HG03097 (cell line): ENCODE data around the gene GSK3B.
A peak's percentile ranks its signal among the peaks of the same experiment; 100 is the strongest.

Experiments used
- ATAC-seq: cut with Tn5 transposase; IDR thresholded peaks from one replicate; pipeline ENCODE4 v1.9.1; 2021; ENCODE audit not compliant: unreplicated experiment, low FRiP score

GSK3B gene

DNA sequence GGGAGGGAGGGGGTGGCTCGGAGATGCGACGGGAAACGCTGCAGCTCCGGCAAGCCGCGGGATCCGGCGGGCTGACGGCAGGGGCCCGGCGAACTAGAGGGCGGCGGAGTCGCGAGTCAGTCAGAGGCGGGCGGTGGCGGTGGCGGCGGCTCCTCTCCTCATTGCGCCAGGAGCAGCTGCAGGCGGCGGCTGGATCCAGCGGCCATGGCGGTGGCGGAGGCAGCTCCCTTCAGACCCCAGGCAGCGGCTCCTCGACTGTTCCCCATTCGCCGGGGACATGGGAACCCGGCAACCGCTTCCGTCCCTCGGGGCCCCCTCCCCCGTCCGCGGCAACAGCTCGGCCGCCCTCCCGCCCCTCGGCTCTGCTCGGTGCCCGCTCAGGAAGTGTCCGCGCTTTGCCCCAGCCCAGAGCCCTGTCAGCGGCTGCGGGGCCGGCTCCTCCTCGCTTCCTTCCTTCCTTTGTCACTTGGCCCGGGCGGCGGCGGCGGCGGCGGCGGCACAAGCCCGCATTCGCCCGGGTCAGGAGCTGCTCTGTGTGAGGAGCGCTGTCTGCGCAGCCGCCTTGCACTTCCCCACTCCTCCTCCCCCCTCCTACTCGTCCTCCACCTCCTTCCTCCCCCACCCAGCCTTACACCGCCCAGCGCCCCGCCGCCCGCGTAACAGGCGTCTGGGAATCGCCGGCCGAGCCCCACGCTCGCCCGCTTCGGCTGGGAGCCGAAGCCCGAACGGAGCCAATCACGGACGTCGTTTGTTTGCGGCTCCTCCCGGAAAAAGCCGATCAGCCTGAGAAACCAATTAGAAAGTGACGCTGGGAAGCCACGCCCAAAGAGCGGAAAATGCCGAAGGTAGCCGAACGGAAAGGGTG is at the start of gene GSK3B:
GSK3B (minus strand) TSS at position 537 of the 865 bp plus-strand sequence. CDS start 1,013 bp downstream, outside the sequence.
- ATAC-seq = peak; percentile 42

DNA sequence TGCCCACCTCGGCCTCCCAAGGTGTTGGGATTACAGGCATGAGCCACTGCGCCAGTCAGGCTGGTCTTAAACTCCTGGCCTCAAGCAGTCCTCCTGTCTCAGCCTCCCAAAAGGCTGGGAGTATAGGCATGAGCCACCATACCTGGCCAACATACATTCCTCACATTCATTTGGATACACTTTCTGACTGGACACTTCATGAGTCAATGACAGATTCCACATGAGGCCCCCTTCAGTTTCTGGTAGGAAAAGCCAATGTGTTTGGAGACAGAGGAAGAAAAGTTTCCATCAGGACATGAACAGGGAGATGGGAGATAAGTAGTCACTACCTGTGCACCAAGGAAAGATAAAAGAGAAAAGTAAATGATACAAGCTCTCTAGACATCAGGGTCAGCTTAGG is 49.4 kb upstream of the GSK3B start:
- ATAC-seq = no peak

DNA sequence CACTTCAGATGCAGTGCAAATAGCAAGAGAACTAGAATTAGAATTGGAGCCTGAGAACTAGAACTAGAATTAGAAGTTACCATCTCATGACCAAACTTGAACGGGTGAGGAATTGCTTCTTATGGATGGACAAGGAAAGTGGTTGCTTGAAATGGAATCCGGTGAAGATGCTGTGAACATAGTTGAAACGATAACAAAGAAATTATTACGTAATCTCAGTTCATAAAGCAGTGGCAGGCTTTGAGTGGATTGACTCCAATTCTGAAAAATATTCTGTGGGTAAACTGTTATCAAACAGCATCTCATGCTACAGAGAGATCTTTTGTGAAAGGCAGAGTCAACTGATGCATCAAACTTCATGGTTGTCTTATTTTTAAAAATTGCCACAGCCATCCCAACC is 48.0 kb upstream of the GSK3B start:
- ATAC-seq = no peak

DNA sequence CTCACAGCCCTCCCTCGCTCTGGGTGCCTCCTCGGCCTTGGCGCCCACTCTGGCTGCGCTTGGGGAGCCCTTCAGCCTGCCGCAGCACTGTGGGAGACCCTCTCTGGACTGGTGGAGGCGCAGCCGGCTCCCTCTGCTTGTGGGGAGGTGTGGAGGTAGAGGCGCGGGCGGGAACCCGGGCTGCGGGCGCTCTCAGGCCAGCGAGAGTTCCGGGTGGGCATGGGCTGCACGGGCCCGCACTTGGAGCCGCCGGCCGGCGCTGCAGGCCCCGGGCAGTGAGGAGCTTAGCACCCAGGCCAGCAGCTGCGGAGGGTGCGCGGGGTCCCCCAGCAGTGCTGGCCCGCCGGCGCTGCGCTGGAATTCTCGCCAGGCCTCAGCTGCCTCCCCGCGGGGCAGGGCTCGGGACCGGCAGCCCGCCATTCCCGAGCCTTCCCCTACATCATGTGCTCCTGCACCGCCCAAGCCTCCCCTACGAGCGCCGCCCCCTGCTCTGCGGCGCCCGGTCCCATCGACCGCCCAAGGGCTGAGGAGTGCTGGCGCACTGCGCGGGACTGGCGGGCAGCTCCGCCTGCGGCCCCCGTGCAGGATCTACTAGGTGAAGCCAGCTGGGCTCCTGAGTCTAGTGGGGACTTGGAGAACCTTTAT is 46.0 kb upstream of the GSK3B start:
- ATAC-seq = no peak

DNA sequence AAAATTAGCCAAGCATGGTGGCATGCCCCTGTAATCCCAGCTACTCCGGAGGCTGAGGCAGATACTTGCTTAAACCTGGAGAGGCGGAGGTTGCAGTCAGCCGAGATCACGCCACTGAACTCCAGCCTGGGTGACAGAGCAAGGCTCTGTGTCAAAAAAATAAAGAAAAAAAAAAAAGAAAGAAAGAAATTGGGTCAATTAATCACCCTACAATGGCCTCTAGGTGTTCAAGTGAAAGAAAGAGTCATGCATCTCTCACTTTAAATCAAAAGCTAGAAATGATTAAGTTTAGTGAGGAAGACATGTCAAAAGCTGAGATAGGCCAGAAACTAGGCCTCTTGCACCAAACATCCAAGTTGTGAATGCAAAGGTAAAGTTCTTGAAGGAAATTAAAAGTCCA is 44.9 kb upstream of the GSK3B start:
- ATAC-seq = no peak

DNA sequence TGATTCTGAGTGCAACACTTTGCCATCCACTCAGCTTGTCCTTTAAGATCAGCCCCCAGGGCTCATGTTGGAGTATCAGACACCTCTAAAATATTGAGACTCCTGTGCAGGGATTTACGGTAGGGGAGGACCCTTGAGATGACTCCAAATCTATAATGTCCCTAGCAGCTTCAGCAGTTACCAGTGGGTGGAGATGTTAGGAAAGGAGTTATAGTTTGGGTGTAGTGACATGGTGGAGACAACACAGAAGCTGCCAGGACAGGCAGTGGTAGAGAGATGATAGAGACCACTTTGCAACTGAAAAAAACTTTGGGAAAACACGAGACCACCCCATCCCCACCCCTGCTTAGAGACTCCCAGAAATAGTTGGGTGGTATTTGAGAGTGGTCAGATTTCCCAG is 43.3 kb upstream of the GSK3B start:
- no peak for ATAC-seq

DNA sequence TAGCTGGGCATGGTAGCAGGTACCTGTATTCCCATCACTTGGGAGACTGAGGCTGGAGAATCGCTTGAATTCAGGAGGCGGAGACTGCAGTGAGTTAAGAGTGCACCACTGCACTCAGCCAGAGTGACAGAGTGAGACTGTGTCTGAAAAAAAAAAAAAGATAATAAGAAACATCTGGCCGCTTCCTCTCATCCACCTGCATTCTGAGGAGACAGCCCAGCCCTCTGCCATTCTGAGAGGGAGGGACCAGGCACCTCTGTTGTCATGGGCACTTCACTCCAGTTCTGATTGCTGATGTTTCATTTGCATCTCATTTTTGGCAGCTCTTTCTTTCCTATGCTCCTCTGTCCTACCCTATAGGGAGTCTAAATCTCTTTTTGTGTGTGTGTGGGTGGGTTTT is 36.4 kb upstream of the GSK3B start:
- ATAC-seq = no peak

DNA sequence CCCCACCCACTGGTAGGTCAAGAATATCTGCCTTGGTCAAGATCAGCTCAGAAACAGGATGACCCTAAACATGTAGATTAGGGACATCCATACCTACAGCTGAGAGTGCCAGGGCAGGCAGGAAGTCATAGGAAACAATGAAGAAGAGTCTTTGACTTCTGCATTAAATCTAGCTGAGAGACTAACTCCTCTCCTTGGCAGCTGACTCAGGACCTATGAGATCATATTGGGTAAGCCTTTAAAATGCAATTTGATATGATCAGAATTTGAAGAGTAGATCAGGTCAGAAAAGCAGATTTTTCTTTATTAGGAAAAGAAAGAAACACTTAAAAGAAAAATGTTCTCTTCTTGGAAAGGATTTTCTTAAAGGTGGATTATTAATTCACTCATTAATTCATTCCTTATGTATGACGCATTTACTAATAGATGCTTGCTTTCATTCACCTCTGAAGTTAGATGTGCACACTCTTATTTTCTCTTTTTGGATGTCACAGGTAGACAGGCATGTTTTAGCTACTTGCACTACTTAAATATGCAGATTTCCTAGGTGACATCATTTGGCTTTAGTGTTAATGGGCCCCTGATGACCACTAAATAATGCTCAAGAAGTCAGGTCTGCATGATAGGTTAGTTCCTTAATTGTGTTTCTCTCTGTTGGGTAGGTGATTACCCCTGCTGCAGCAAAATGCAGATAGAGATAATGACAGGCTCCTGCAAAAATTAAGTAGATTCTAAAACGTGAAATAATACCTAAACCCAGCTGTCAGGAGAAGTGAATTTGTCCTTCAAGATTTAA is 35.7 kb upstream of the GSK3B start:
- no peak for ATAC-seq

DNA sequence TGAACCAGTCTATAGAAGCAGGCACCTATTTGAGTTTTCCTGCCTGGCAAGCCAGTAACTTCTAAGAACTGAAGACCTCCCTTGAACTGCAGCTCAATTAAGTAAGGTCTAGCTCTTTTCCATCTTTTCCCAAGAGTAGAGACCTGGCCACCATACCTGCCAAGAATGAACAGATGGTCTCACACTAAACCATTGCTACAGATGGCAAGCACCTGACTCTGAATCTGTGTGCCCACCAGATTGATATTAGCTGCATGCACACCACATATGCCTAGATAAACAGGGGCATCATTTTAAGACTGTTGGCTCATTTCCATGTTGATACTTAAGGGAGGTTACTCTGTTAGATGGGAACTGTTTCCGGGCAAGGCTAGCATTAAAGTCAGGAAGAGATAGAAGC is 34.8 kb upstream of the GSK3B start:
- no peak for ATAC-seq

DNA sequence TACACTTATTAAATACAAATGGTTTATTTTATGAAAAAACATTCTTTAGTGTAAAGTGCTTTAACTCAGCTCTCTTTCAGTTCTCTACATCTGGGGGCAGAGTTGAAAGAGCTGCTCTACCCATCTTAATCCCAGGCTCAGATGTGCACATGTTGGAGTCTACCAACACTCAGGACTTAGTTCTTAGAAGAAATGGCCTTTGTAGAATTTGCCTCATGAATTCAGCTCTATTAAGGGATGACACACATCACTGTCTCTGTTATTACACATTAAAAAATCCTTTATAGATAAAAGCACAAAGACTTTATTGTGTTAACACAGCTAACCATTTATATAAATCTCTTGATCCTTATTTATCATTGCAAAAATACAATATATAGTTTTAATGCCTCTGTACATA is 31.7 kb upstream of the GSK3B start:
- no peak for ATAC-seq

DNA sequence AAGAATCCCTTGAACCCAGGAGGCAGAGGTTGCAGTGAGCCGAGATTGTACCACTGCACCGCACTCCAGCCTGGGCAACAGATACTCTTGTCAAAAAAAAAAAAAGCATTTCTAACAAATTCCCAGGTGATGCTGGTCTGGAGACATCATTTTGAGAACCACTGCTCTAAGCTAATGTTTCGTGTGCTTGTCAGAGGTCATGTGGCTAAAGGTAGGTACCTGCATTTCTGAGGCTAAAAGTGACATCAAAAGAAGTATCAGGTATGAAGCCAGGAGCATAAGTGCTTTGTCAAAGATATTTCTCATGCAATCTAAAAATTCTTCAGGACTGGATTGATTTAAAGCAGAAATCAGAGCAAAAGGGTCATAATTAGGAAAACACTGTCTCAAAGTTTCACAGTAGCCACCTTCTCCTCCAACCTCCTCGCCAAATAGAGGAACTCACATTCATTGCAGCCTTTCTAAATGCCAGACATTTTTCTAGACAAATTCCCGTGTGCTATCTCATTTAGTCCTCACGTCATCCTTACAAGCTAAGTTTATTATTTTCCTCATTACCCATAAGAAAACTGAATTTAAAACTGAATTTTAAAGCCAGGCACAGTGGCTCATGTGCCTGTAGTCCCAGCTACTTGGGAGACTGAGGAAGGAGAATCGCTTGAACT is 25.7 kb upstream of the GSK3B start:
- no peak for ATAC-seq

DNA sequence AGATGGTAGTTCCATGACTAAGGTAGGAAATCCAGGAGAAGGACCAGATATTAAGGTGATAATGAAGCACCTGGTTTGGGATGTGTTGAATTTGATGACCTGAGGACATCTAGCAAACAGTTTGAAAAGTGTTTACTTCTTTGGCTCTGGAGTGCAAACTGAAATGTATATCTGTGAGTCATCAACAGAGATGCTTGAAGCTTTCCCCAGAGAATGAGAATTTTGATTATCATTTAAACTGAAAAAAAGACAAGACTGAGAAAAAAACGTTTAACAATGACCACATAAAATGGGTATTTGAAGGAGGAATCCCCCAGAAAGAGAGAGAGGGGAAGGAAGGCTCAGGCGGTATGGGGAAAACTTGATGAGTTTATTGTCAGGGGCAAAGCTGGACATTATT is 20.7 kb upstream of the GSK3B start:
- no peak for ATAC-seq

DNA sequence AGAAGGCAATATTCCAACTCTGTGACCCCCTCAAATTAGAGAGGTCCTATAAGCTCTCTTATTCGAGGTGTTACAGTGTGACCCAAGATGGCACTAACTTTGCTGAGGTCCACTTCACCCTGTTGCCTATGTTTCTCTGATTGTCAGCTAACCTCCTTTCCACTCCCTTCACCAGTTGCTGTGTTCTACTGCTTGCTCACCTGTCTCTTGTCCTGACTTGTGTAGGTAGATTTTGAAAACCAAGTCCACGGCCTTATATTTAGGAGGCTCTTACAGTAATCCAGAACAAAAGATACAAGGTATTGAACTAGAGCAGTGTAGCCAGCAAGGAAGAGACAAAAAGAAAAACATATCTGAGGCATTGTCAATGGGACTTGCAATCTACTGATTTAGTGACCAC is 20.1 kb upstream of the GSK3B start:
- no peak for ATAC-seq

DNA sequence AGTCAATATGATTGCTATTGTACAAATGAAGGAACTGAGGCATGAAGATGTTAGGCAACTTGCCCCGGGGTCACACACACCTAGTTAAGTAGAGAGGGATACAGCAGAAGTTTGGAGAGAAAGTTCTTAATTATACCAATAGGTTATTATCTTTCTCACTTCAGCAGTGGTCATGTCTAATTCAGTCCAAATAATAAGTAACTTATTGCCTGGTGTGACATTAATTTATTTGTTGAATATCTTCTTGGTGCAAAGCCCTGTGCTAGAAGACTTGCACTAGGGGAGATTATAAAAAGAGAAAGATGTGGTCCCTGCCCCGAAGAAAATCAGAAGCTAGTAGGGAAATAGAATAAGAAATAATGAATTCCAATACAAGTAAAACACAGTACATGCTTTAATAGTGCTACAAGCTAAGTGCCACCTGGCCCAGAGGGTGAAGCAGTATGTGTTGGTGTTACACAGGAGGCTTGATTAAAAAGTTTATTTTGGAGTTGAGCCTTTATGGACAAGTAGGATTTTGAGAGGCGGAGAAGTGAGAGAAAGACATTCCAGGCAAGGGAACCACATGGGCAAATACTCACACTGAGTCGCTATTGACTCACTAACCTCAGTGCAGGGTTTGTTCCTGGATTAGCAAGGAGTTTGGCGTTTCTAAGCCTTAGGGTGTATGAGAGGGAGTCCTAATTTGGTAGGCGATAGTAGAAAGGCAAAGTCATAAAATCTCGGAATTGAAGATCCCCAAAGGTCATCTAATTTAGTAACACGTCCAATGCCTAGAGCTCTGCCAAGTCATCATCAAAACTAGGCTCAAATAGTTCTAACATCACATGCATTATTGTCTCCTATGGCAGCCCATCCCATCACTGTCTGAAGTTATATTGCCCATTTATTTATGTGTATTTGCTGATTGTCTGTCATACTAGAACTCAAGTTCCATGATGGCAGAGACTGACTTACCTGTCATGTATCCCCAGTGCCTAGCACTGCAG is 19.2 kb upstream of the GSK3B start:
- no peak for ATAC-seq

DNA sequence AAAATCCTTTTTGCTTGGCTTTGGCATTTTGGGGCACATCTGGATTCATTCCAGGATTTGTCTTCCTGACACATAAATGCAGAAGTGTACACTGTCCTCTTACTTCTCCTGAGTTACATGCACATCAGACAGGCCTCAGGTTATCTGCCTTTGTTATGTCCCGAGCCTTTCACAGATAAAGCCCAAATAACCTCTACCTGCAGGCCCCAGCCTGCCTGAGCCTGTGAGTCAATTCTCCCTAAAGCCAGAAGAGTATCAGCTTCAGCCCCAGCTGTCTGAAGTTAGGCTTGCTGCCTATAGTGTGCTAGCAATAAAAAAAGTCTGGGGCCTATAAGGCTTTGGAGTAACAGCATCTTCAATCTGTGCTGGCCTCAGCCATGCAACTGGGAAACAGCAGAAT is 17.7 kb upstream of the GSK3B start:
- no peak for ATAC-seq

DNA sequence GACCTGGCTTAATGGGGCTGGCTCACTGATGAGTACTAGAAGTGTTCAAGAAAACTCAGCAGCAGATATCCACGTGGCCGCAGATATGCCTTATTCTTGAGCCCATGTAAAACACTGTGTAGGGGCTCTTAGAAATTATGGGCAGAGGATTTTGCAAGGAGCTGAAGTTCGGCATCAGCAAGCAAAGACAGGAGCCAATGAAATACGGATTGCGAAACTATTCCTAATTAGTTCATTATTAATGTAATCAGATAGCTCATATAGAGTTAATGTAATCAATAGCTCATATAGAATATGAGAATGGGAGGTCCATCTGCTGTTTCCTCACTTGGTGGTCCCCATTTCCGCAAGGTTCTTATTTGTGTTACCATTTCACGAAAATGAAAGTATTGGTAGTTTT is 9.0 kb upstream of the GSK3B start:
- ATAC-seq = no peak

DNA sequence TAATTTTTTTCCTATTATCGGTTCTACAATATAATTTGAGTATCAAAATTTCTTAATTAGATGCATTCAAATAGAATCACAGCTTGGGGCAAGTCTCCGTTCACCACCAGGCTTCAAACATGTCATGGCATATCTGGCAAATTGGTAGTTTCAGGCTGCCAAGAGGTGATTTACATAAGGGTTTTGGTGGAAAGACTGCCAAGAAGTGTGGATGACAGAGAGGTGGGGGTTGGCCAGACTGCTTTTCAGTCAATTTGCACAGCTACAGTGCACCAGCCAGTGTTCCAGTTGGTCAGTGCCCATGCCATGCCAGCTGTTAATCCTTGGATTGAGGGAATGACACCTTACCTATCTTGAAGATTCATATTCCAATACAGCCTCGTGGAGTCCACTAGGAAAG is 8.4 kb upstream of the GSK3B start:
- ATAC-seq = no peak

DNA sequence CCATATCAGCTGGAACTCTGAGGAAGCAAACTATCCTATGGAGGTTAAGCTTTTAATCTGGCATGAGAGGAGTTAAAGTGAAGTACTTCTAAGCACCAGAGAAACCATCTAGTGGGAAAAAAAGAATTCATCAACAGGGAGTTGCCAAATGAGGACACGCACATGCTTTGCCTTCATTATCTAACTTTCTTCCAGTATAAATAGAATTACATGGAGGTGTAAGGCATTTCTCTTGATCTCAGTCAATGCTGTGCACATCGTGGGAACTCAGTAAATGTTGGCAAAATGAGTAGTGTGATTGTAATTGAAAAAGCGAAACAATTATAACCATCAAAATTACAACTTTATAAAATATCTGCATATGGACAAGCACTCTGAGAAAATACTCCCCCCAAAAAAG is 8.0 kb upstream of the GSK3B start:
- no peak for ATAC-seq

DNA sequence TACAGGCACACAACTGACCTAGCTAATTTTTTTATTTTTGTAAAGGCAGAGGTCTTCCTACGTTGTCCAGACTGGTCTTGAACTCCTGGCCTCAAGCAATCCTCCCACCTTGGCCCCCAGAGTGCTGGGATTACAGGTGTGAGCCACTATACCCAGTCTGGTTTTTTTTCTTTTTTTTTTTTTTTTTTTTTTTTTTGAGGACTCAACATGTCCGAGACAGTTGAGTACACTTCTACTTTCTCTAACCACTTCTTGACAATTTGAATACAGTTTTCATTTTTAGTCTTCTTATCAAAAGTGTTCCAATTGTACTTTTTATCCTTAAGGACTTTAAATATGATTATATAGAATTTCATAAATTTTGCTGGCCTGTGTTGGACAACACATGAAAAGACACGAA is 7.4 kb upstream of the GSK3B start:
- ATAC-seq = no peak

DNA sequence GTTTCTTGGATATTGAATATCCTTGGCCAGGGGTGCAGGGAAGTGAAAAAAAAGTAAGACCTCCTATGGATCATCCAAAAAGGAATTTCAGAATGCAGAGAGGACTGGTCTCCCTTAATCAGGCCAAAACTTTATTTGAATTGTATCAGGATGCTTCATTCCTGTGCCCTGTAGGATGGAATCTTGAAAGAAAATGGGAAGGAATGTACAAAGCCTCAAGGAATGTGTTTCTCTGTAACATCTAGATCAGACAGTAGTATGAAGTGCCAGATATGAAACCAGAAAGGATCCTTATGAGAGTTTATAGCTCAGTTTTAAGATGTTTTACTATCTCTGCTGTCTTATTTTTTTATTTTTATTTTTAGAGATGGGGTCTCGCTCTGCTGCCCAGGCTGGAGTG is 6.5 kb upstream of the GSK3B start:
- no peak for ATAC-seq
